ENCODE results near the gene PTMS.

The PTMS gene

DNA sequence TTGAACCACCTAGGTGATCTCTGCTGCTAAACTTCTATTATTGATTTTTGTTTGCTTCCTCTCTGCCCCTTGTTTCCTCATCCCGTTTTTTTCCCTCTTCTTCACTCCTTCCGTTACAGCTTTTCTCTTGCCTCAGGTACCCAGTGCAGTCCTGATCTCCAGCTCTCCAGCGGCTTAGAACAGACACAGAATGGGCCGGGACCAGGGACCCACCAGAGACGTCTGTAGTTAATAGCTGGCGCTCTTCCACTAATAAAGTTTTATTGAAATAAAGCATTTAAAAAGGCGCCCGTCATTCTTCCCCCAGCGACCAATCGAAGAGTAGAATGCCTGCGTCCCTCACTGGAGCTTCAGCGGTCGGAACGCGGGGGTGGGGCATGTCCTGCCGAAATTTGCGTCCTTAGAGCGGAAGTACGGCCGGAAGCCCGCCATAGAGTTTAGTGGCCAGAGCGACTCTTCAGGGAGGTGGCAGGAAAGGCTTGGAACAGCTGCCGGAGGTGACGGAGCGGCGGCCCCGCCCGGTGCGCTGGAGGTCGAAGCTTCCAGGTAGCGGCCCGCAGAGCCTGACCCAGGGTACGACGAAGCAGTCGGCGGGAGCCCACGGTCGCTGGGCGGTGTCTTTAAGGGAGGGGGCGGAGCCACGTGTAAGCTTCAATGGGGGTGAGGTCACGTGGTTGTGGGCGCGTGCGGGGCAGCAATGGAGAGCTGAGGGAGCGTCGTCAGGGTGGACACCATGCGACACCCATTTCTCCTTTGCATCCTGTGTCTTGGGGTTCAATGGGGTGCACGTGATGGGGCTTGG is 42.4 kb upstream of the PTMS start, which contains the start of gene COPS7A (continued):
- TF ChIP-seq ZNF501 (tag by site-specific recombination; IDR thresholded peaks at IDR 0.05), result no peak; the same call in none of the 2 replicates
- TF ChIP-seq ZNF146 (tag by site-specific recombination; IDR thresholded peaks at IDR 0.05), result no peak
- no peak for TF ChIP-seq ZNF19 (tag by site-specific recombination; IDR thresholded peaks at IDR 0.05; ENCODE audit: low read depth)
- TF ChIP-seq ZFHX2 (tag by site-specific recombination; conservative IDR thresholded peaks at IDR 0.05), result peak; percentile 85
- TF ChIP-seq ZNF433 (tag by site-specific recombination; IDR thresholded peaks at IDR 0.05; ENCODE audit: low read depth), result no peak
- TF ChIP-seq ZNF175 (tag by site-specific recombination; IDR thresholded peaks at IDR 0.05), result no peak
- TF ChIP-seq ZNF112 (tag by site-specific recombination; IDR thresholded peaks at IDR 0.05), result no peak
- TF ChIP-seq ZNF280D (tag by site-specific recombination; IDR thresholded peaks at IDR 0.05), result no peak
- TF ChIP-seq, protein P1, sequence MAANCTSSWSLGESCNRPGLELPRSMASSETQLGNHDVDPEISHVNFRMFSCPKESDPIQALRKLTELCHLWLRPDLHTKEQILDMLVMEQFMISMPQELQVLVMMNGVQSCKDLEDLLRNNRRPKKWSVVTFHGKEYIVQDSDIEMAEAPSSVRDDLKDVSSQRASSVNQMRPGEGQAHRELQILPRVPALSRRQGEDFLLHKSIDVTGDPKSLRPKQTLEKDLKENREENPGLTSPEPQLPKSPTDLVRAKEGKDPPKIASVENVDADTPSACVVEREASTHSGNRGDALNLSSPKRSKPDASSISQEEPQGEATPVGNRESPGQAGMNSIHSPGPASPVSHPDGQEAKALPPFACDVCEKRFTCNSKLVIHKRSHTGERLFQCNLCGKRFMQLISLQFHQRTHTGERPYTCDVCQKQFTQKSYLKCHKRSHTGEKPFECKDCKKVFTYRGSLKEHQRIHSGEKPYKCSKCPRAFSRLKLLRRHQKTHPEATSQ (tag by site-specific recombination; IDR thresholded peaks at IDR 0.05), result no peak
- TF ChIP-seq, protein P2, sequence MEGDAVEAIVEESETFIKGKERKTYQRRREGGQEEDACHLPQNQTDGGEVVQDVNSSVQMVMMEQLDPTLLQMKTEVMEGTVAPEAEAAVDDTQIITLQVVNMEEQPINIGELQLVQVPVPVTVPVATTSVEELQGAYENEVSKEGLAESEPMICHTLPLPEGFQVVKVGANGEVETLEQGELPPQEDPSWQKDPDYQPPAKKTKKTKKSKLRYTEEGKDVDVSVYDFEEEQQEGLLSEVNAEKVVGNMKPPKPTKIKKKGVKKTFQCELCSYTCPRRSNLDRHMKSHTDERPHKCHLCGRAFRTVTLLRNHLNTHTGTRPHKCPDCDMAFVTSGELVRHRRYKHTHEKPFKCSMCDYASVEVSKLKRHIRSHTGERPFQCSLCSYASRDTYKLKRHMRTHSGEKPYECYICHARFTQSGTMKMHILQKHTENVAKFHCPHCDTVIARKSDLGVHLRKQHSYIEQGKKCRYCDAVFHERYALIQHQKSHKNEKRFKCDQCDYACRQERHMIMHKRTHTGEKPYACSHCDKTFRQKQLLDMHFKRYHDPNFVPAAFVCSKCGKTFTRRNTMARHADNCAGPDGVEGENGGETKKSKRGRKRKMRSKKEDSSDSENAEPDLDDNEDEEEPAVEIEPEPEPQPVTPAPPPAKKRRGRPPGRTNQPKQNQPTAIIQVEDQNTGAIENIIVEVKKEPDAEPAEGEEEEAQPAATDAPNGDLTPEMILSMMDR (tag by site-specific recombination; IDR thresholded peaks at IDR 0.05), result peak; percentile 63; the same call in 1 of the 2 replicates
- TF ChIP-seq ZNF48 (tag by site-specific recombination; IDR thresholded peaks at IDR 0.05), result no peak
- peak; percentile 15; the same call in 1 of the 2 replicates for TF ChIP-seq ZNF391 (tag by site-specific recombination; IDR thresholded peaks at IDR 0.05; ENCODE audit: borderline replicate concordance, low read depth)
- peak; percentile 98 for TF ChIP-seq SP2 (tag by site-specific recombination; IDR thresholded peaks at IDR 0.05)
- TF ChIP-seq, protein P3, sequence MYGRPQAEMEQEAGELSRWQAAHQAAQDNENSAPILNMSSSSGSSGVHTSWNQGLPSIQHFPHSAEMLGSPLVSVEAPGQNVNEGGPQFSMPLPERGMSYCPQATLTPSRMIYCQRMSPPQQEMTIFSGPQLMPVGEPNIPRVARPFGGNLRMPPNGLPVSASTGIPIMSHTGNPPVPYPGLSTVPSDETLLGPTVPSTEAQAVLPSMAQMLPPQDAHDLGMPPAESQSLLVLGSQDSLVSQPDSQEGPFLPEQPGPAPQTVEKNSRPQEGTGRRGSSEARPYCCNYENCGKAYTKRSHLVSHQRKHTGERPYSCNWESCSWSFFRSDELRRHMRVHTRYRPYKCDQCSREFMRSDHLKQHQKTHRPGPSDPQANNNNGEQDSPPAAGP (tag by site-specific recombination; IDR thresholded peaks at IDR 0.05), result peak; percentile 76
- TF ChIP-seq ZNF394 (tag by site-specific recombination; IDR thresholded peaks at IDR 0.05; ENCODE audit: borderline replicate concordance), result peak; percentile 68
- TF ChIP-seq ZNF530 (tag by site-specific recombination; IDR thresholded peaks at IDR 0.05; ENCODE audit: low read depth), result no peak
- no peak for TF ChIP-seq REPIN1 (tag by site-specific recombination; IDR thresholded peaks at IDR 0.05; ENCODE audit: low read depth)
- TF ChIP-seq ZNF664 (tag by site-specific recombination; IDR thresholded peaks at IDR 0.05), result peak; percentile 37; the same call in 1 of the 2 replicates
- no peak for TF ChIP-seq ZNF37A (tag by site-specific recombination; IDR thresholded peaks at IDR 0.05)
- peak; percentile 90 for TF ChIP-seq ZBTB17 (tag by site-specific recombination; IDR thresholded peaks at IDR 0.05)
- TF ChIP-seq ZNF791 (tag by site-specific recombination; IDR thresholded peaks at IDR 0.05), result no peak
- TF ChIP-seq RBAK (tag by site-specific recombination; IDR thresholded peaks at IDR 0.05), result no peak
- TF ChIP-seq ZNF645 (tag by site-specific recombination; IDR thresholded peaks at IDR 0.05), result no peak
- TF ChIP-seq ZNF223 (tag by site-specific recombination; IDR thresholded peaks at IDR 0.05), result no peak
- peak; percentile 84; the same call in 1 of the 2 replicates for TF ChIP-seq TSHZ1 (tag by site-specific recombination; IDR thresholded peaks at IDR 0.05; ENCODE audit: borderline replicate concordance)
- no peak for TF ChIP-seq ZNF560 (tag by site-specific recombination; IDR thresholded peaks at IDR 0.05; ENCODE audit: borderline replicate concordance)
- TF ChIP-seq HOXA7 (CRISPR knock-in tag; IDR thresholded peaks at IDR 0.05; ENCODE audit: borderline replicate concordance), result no peak
- peak; percentile 90 for TF ChIP-seq KLF9 (tag by site-specific recombination; IDR thresholded peaks at IDR 0.05; ENCODE audit: low read depth)
